H7 (cell line): ENCODE results near the gene SMG9. TPM values are rescaled to one million over a fixed set of nuclear protein-coding genes. Genes with fewer than 3 reads are reported as not detected.

Source experiments
- DNase-seq: peaks from one replicate; pipeline ENCODE4 v3.0.0; 2012
- H3K27me3 ChIP-seq: 2 replicates; pipeline ENCODE4 v1.6.0; 2011; ENCODE audit warnings: mild to moderate bottlenecking, low read length; ENCODE audit not compliant: control insufficient read depth, insufficient read depth
- H3K36me3 ChIP-seq: replicated peaks from 2 replicates; pipeline ENCODE4 v1.5.1; 2011; ENCODE audit warnings: low read length; ENCODE audit not compliant: control insufficient read depth, insufficient read depth
- H3K4me3 ChIP-seq: 2 replicates; pipeline ENCODE4 v1.5.1; 2011; ENCODE audit warnings: low read depth, mild to moderate bottlenecking, control low read depth, low read length, moderate library complexity; ENCODE audit not compliant: insufficient read depth
- total RNA-seq: library from RNA; depleted of rRNA; stranded (reverse); fragments of >200 nt; shearing (Covaris generic); gene quantifications from 2 replicates; pipeline ENCODE4 v1.2.3, GENCODE V29; 2014; rRNA removed

Gene SMG9, protein sequence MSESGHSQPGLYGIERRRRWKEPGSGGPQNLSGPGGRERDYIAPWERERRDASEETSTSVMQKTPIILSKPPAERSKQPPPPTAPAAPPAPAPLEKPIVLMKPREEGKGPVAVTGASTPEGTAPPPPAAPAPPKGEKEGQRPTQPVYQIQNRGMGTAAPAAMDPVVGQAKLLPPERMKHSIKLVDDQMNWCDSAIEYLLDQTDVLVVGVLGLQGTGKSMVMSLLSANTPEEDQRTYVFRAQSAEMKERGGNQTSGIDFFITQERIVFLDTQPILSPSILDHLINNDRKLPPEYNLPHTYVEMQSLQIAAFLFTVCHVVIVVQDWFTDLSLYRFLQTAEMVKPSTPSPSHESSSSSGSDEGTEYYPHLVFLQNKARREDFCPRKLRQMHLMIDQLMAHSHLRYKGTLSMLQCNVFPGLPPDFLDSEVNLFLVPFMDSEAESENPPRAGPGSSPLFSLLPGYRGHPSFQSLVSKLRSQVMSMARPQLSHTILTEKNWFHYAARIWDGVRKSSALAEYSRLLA
- total RNA-seq: 23.4 and 33.6 TPM in 2 replicates

DNA sequence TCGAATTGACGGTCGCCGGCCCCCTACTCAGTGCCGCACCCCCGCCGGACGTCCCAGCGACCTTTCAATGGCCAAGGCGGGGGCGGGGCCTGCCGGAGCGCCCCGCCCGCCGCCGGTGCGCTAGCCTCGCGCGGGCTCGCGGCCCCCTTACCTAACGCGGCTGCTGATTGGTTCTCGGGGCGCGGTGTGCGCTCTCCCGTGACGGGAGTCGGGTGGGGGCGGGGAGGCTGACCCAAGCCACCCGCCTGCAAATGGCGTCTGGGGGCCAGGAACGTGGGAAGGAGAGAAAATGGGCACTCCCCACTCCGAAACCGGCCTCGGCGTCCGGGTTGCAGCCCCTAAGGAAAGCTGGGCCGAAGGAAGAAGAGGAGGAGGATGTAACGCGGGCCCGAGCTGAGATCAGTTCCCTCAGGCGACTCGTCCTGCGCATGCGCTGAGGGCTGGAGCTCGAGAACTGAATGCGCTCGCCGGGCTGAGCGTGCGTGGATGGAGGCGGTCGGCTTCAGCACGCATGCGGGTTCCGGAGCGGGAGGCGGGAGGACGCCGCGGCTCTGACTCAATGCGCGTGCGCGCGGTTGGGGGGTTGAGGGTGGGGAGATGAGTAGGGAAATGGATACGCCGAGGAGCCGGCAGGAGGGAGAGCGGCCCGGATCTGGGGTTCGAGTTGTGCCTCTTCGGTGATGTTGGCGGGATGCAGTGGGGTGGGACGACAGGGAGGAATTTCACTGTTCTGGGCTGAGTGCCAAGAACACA is at the start of gene SMG9:
Gene SMG9 (minus strand): TSS at position 460 of the 753 bp plus-strand sequence. CDS start 4,221 bp downstream, outside the sequence.
- Histone ChIP-seq H3K36me3 (peaks cover 3% of the 10 kb centered on the region; the same call in 1 of the 2 replicates), H3K27me3 (no peaks in the 10 kb centered on the region), H3K4me3 (peak within 1 kb of the TSS; percentile 70)
- peak; percentile 98 for DNase-seq

DNA sequence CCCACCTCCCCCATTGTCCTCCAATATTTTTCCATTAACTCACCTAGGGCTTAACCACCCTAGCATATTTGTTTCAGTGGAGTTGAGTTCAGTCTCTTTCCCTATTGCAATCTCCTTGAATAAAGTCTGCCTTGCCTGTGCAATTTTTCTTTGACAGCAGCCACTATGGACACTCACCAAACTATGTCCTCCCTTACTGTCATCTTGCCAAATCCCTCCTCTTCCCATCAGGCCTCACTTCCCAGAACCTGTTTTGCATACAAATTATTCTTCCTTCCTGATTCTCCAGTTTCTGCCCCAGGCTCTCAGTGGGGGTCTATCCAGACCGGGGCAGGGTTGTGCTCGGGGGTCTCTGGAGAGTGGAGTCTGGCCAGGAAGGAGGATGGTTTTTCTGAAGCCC is 49.7 kb upstream of the SMG9 start:
- H3K4me3 ChIP-seq: no peak overlapping the region
- peaks cover 6% of the 10 kb centered on the region for H3K27me3 ChIP-seq
- H3K36me3 ChIP-seq: no peaks in the 10 kb centered on the region
- DNase-seq: no peak

DNA sequence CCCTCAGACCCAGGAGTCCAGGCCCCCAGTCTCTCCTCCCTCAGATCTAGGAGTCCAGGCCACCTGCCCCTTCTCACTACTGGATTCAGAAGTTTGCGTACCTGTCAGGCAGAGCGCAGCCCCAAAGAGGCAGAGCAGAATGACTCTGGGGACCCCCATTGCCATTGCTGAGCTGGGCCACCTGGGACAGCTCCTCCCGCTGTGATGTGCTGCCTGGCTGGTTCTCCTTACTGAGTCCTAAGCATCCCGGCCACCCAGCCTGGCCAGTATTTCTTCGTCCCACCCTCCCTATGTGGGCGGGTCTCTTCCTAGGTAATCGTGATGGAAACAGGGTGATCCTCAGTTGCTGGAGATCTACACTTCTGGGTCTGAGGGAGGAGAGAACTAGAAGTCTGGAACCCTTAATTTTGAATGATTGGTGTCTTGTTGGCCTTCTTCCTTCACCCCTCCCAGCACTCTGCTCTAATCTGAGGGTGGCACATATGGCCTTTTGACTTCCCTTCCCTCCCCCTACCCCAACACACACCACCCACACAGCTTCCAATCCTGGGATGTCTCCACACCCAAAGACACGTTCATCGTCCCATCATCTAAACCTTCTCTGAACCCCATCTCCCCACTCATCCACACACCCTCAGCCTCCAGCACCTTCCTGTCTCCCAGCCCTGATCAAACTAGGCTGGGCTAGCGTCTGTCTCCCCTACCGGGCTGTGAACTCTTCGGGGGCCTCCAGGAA is 47.6 kb upstream of the SMG9 start, which contains the start of gene LYPD5:
Gene LYPD5 (minus strand): TSS at position 232 of the 736 bp plus-strand sequence. CDS start 67 bp downstream, at position 165.
- H3K36me3 ChIP-seq: no peaks in the 10 kb centered on the region
- DNase-seq: no peak
- peaks cover 26% of the 10 kb centered on the region for H3K27me3 ChIP-seq
- H3K4me3 ChIP-seq: no peak within 1 kb of the TSS

DNA sequence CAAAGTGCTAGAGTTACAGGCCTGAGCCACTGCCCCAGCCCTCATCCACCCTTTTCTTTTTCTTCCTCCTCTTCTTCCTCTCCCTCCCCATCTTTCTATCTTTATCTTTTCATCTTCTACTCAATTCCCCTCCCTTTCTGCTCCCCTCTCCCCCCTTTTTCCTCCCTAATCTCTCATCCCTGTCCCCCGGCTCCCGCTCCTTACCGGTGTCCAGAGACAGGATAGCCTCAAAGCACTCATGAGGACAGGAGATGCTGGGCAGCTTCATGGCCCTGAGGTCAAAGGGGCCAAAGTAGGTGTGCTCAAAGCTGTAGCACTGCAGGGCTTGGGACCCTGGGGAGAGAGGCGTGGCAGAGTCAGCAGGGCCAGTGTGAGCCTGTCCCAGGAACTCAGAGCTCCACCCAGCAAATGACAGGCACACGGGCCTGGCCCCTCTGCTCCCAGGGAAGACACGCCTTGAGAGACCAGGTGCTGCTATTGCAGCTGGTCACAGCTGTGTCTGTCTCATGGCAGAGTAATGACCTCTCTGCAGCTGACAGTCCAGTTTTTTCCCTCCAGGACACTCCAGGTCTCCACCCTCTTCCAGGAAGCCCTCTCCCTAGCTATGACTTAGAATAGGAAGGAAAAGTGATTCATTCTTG is 44.9 kb upstream of the SMG9 start:
- Histone ChIP-seq H3K27me3 (peaks cover 35% of the 10 kb centered on the region), H3K4me3 (peak overlapping the region; percentile 61; the same call in 1 of the 2 replicates)

DNA sequence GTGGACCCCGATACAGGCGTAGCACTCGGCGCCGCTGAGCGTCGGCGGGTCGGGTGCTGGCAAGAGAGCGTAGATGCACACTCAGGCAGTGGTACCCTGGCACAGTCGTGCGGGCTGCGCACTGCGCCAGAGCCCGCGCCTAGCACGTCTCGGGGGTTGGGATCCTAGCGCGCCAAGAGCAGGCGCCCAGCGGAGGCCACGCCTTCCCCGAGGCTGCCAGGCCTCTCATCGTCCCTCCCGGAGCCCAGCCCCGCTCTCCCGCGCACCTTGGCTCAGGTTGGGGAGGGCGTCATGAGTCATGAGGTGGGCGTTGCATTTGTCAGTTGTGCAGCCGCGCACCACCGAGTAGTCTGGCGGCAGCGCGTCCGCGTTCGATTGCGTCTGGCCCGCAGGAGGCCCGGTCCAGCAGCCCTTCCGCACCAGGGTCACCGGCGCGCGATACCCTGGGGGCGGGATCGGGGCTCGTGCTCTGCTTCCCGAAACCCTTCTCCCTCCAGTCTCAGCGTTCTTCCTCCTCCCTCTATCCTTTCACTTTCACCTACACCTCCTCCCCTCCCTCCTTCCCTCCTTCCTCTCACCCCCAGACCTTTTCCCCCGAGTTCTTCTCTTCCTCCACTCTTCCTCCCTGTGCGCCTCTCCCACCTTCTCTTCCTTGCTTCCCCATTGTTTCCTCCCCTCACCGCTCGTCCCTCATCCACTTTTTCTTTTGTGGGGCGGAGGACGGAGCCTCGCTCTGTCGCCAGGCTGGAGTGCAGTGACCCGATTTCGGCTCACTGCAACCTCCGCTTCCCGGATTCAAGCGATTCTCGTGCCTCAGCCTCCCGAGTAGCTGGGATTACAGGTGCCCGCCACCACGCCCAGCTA is 44.0 kb upstream of the SMG9 start:
- DNase-seq: peak; percentile 86
- Histone ChIP-seq H3K27me3 (peaks cover 35% of the 10 kb centered on the region), H3K4me3 (peak overlapping the region; percentile 61), H3K36me3 (no peaks in the 10 kb centered on the region)

More for the DNA sequence above, 44.9 kb upstream of the SMG9 start:
- H3K36me3 ChIP-seq: no peaks in the 10 kb centered on the region
- peak; percentile 22 for DNase-seq

DNA sequence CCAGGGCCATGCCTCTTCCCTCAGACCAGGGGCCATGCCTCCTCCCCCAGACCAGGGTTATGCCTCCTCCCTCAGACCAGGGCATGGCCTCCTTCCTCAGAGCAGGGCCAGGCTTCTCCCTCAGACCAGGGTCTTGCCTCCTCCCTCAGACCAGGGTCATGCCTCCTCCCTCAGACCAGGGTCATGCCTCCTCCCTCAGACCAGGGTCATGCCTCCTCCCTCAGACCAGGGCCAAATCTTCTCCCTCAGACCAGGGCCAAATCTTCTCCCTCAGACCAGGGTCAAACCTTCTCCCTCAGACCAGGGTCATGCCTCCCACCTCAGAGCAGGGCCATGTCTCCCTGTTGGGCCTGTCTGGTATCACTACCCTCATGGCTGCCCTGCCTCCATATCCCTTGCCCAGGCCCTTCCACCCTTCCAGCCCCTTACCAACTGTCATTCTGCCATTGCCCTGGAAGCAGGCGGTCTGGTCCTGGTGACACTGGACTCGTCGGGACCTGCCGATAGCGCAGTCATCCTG is 43.3 kb upstream of the SMG9 start:
- Histone ChIP-seq H3K27me3 (peaks cover 35% of the 10 kb centered on the region), H3K4me3 (peak overlapping the region; percentile 61), H3K36me3 (no peaks in the 10 kb centered on the region)
- DNase-seq: no peak

DNA sequence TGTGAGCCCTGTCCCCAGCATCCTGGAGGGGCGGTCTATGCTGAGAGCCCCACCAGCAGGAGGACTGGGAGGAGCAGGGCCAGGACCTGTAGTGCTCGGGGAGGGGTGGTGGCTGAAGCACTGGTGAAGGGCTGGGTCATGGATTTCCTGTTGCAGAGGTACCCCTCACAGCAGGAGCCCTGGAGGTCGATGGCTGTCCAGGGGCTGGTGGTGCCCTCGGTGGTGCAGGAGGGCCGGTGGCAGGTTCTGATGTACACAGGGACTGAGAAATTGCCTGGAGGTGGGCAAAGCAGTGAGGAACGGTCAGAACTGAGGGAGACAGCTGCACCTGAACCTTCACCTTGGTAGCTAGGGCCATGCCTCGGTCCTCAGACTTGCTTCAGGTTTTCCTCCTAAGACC is 42.8 kb upstream of the SMG9 start:
- H3K4me3 ChIP-seq: no peak overlapping the region
- DNase-seq: no peak
- H3K36me3 ChIP-seq: no peaks in the 10 kb centered on the region
- peaks cover 35% of the 10 kb centered on the region for H3K27me3 ChIP-seq

DNA sequence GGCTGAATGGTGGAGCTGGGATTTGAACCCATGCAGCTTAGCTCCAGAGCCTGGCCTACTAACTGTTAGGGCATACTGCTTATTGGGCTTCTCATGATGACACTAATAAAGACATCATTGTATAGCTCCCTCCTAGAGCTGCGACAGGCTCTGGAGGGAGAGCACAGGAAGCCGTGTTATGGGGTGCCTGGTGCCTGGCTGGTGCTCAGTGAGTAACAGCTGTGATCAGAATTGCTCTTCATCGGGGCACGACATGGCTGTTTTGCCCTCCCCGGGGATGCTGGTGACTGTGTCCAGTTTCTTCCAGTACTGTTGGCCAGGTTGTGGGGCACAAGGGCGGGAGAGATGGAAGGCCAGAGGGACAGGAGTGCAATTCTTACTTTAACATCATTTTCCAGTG is 42.4 kb upstream of the SMG9 start:
- peaks cover 35% of the 10 kb centered on the region for H3K27me3 ChIP-seq
- no peaks in the 10 kb centered on the region for H3K36me3 ChIP-seq
- DNase-seq: no peak
- H3K4me3 ChIP-seq: no peak overlapping the region

DNA sequence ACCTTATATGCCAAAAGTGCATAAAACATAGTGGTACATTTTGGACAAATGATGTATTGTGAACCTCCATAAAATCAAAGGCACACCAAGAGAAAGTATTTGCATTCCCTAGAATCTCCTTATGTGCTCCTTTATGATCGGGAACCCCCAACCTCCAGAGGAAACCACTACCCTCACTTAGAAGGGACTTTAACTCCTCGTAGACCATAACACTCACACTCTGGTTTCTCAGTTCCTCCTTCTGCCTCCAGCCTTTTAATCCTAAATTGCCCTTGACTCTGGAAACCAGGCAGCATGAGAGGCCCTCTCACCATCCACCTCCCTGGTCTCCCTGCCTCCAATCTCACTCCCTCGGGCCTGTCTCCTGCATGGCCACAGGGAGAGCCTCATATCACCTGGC is 35.8 kb upstream of the SMG9 start:
- Histone ChIP-seq H3K27me3 (peaks cover 2% of the 10 kb centered on the region; the same call in 1 of the 2 replicates), H3K36me3 (no peaks in the 10 kb centered on the region), H3K4me3 (no peak overlapping the region)
- DNase-seq: no peak

DNA sequence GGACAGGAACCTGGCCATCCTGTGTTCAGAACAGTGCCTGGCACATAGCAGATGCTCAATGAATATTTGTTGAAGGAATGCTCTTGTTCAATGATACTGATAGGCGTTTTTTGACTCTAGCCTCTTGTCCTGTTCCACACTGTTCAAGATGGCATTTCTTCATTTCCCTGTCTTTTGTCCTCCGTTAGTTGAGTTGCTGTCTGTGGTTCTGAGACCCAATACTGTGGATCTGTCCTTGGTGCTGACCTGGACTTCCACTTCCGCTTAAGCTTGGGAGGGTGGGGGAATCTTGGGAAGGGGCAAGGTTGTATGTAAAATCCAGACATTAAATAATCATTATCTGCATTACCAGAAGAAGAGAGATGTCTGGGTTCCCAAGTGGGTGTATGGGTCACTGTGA is 34.3 kb upstream of the SMG9 start:
- DNase-seq: peak; percentile 27
- no peak overlapping the region for H3K4me3 ChIP-seq
- no peaks in the 10 kb centered on the region for H3K36me3 ChIP-seq
- no peaks in the 10 kb centered on the region; the same call in 1 of the 2 replicates for H3K27me3 ChIP-seq

DNA sequence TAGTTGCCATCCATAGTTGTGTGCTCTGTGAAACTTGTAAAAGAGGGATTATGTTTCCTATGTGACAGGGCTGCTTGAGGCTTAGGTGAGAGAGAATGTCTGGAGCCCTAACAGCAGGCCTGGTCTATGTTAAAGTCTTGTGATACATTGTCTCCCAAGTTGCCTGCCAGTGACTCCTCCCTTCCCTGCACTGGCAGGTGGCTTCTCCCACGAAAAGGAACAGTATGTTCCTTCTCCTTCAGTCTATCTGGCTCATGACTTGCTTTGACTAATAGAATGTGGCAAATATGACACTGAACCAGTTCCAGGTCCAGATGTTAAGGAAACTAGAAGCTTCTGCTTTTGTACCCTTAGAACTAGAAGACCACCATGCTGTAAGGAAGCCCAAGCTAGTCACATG is 31.9 kb upstream of the SMG9 start:
- no peak for DNase-seq
- Histone ChIP-seq H3K4me3 (no peak overlapping the region), H3K27me3 (no peaks in the 10 kb centered on the region), H3K36me3 (no peaks in the 10 kb centered on the region)

DNA sequence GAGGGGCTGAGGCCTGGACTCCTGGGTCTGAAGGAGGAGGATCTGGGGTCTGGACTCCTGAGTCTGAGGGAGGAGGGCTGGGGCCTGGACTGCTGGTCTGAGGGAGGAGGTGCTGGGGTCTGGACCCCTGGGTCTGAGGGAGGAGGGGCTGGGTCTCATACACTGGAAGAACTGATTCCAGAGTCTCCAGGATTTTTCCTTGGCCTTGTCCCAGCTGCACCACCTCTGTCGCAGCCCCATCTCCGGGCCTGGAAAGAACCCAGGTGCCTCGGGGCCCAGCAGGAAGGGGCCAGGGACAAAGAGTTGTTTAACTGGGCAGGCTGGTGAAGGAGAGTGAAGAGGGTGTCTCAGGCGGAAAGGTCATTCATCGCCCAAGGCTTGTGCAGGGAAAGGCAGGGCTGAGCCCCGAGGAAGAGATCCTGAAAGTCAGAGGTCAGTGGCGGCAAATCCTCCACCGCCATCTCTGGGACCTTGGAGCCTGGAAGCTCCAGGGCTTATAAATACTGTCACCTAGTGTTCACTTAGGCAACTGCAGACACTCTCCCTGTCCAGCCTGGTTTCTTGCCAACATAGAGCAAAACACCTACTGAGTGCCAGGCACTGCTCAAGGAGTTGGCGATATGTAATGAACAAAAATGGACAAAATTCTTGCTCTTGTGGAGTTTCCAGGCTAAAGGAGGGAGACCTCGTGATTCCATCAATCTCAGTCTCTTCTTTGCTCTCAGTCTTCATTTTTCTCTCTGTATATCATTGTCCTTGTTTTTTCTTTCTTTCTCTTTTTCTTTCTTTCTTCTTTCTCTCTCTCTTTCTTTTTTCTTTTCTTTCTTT is 30.4 kb upstream of the SMG9 start:
- no peaks in the 10 kb centered on the region for H3K27me3 ChIP-seq
- no peak overlapping the region for H3K4me3 ChIP-seq
- no peaks in the 10 kb centered on the region for H3K36me3 ChIP-seq
- peak; percentile 84 for DNase-seq
